Loucy (cell line): ENCODE measurements around the gene MACROD2.

Experiments used
- EZH2phosphoT487 ChIP-seq: fragments of 200-600 bp; IDR thresholded peaks from 2 replicates; pipeline ENCODE4 v1.6.1; 2018; ENCODE audit warnings: antibody characterized with exemption, mild to moderate bottlenecking, moderate library complexity, borderline replicate concordance
- TF ChIP-seq, protein P1 (sequence below): fragments of 200-600 bp; sonication (generic); conservative IDR thresholded peaks from 2 replicates; pipeline ENCODE4 v1.5.1; 2014; ENCODE audit warnings: mild to moderate bottlenecking, antibody characterized with exemption, low read length

DNA sequence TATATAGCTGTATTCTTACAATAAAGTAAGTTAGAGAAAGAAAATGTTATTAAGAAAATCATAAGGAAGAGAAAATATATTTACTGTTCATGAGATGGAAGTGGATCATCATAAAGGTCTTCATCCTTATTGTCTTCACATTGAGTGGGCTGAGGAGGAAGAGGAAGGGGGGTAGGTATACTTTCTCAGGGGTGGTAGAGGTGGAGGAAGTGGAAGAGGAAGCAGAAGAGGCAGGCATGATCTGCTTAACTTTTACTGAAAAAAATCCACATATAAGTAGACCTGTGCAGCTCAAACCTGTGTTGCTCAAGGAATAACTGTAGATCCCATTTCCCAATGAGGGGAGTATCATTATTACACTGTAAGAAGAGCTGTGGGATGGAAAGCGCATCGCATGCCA is 1863.7 kb downstream of the MACROD2 start:
- TF ChIP-seq, protein P1, sequence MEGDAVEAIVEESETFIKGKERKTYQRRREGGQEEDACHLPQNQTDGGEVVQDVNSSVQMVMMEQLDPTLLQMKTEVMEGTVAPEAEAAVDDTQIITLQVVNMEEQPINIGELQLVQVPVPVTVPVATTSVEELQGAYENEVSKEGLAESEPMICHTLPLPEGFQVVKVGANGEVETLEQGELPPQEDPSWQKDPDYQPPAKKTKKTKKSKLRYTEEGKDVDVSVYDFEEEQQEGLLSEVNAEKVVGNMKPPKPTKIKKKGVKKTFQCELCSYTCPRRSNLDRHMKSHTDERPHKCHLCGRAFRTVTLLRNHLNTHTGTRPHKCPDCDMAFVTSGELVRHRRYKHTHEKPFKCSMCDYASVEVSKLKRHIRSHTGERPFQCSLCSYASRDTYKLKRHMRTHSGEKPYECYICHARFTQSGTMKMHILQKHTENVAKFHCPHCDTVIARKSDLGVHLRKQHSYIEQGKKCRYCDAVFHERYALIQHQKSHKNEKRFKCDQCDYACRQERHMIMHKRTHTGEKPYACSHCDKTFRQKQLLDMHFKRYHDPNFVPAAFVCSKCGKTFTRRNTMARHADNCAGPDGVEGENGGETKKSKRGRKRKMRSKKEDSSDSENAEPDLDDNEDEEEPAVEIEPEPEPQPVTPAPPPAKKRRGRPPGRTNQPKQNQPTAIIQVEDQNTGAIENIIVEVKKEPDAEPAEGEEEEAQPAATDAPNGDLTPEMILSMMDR = no peak
- no peak for TF ChIP-seq EZH2phosphoT487
